ENCODE data around the gene SLC49A4. TPM values are rescaled to one million over a fixed set of nuclear protein-coding genes. Genes with fewer than 3 reads are reported as not detected.

The SLC49A4 gene
- total RNA-seq, 1 donor from 2014 or later = 18.0 TPM

DNA sequence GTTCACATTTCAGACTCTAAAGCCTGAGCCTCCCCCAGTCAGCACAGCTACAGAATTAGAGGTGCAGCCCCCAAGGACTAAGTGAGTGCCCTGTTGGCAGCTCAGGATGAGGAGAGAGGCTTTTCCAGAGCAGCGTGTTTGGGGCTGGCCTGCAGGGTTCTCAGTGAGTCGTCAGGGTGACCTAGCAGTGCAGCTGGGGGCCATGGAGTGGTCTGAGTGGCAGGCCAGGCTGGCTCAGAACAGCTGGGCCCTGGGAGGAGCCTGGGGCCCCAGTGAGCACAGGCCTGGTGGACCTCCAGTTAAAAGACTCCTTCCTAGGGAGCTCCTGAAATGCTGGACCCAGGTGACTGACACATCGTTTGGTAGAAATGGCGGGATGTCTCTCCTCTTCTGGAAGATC, 108.3 kb downstream of the SLC49A4 start:
- no peak for FAIRE-seq
- TF ChIP-seq EZH2 (IDR thresholded peaks at IDR 0.05; ENCODE audit: insufficient read depth, low read length) = no peak
- TF ChIP-seq, protein P1, sequence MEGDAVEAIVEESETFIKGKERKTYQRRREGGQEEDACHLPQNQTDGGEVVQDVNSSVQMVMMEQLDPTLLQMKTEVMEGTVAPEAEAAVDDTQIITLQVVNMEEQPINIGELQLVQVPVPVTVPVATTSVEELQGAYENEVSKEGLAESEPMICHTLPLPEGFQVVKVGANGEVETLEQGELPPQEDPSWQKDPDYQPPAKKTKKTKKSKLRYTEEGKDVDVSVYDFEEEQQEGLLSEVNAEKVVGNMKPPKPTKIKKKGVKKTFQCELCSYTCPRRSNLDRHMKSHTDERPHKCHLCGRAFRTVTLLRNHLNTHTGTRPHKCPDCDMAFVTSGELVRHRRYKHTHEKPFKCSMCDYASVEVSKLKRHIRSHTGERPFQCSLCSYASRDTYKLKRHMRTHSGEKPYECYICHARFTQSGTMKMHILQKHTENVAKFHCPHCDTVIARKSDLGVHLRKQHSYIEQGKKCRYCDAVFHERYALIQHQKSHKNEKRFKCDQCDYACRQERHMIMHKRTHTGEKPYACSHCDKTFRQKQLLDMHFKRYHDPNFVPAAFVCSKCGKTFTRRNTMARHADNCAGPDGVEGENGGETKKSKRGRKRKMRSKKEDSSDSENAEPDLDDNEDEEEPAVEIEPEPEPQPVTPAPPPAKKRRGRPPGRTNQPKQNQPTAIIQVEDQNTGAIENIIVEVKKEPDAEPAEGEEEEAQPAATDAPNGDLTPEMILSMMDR (IDR thresholded peaks at IDR 0.05; ENCODE audit: insufficient read depth, low read depth, low read length) = no peak
- Histone ChIP-seq H3K4me2 (ENCODE audit: low read length) (no peak overlapping the region), H3K9ac (ENCODE audit: low read length) (no peak overlapping the region), H4K20me1 (ENCODE audit: insufficient read depth, low read length) (no peaks in the 10 kb centered on the region), H3K36me3 (ENCODE audit: insufficient read depth, low read length) (no peaks in the 10 kb centered on the region), H3K27me3 (ENCODE audit: insufficient read depth, low read length) (peaks cover 11% of the 10 kb centered on the region), H3K4me3 (ENCODE audit: insufficient read depth, low read depth, low read length) (no peak overlapping the region), H3K27ac (ENCODE audit: low read depth, low read length) (no peak overlapping the region), H2AFZ (ENCODE audit: low read depth, low read length) (no peak overlapping the region), H3K9me3 (ENCODE audit: insufficient read depth, low read depth, low read length) (peaks cover 2% of the 10 kb centered on the region), H3K79me2 (ENCODE audit: insufficient read depth, low read length) (no peaks in the 10 kb centered on the region), H3K4me1 (ENCODE audit: insufficient read depth, low read length) (no peaks in the 10 kb centered on the region)
- Mint-ChIP-seq H3K4me3 (ENCODE audit: unreplicated experiment) (no peak overlapping the region), H3K27ac (ENCODE audit: unreplicated experiment) (no peak overlapping the region), H3K4me1 (ENCODE audit: low read depth, unreplicated experiment) (no peaks in the 10 kb centered on the region), H3K27me3 (ENCODE audit: low read depth, unreplicated experiment) (peaks cover 9% of the 10 kb centered on the region), H3K9me3 (ENCODE audit: unreplicated experiment) (no peaks in the 10 kb centered on the region), H3K36me3 (ENCODE audit: low read depth, unreplicated experiment) (no peaks in the 10 kb centered on the region)
- no peak for DNase-seq (ENCODE audit: low read depth)

DNA sequence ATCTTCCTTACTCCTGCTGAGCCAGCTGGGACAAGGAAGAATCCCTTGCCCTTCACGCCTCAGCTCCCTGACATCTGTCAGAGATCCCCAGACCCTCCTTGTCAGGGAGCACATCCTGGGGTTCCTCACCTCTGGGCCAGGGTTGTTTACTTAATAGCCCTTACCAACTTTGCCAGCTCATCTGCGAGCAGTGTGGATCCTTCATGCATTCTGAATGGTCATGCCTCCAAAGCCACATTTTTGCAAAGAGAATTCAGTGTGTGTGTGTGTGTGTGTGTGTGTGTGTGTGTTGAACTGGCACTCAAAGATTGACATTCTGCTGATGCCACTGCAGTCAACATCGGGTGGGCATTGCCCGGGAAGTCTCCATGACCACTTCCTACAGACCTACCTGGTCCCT, 112.6 kb downstream of the SLC49A4 start:
- TF ChIP-seq EZH2 (IDR thresholded peaks at IDR 0.05; ENCODE audit: insufficient read depth, low read length) = no peak
- TF ChIP-seq, protein P1 (IDR thresholded peaks at IDR 0.05; ENCODE audit: insufficient read depth, low read depth, low read length) = no peak
- Mint-ChIP-seq H3K4me1 (ENCODE audit: low read depth, unreplicated experiment) (no peaks in the 10 kb centered on the region), H3K9me3 (ENCODE audit: unreplicated experiment) (no peaks in the 10 kb centered on the region), H3K27ac (ENCODE audit: unreplicated experiment) (no peak overlapping the region), H3K36me3 (ENCODE audit: low read depth, unreplicated experiment) (no peaks in the 10 kb centered on the region), H3K4me3 (ENCODE audit: unreplicated experiment) (no peak overlapping the region), H3K27me3 (ENCODE audit: low read depth, unreplicated experiment) (peaks cover 7% of the 10 kb centered on the region)
- H3K4me1 ChIP-seq (ENCODE audit: insufficient read depth, low read length) = no peaks in the 10 kb centered on the region
- peaks cover 2% of the 10 kb centered on the region for H3K9me3 ChIP-seq (ENCODE audit: insufficient read depth, low read depth, low read length)
- no peak for DNase-seq (ENCODE audit: low read depth)
- H3K4me3 ChIP-seq (ENCODE audit: insufficient read depth, low read depth, low read length) = no peak overlapping the region
- no peaks in the 10 kb centered on the region for H4K20me1 ChIP-seq (ENCODE audit: insufficient read depth, low read length)
- no peaks in the 10 kb centered on the region for H3K36me3 ChIP-seq (ENCODE audit: insufficient read depth, low read length)
- no peak for FAIRE-seq
- peaks cover 2% of the 10 kb centered on the region for H3K27me3 ChIP-seq (ENCODE audit: insufficient read depth, low read length)
- H2AFZ ChIP-seq (ENCODE audit: low read depth, low read length) = no peak overlapping the region
- no peak overlapping the region for H3K9ac ChIP-seq (ENCODE audit: low read length)
- H3K4me2 ChIP-seq (ENCODE audit: low read length) = no peak overlapping the region
- H3K27ac ChIP-seq (ENCODE audit: low read depth, low read length) = no peak overlapping the region
- no peaks in the 10 kb centered on the region for H3K79me2 ChIP-seq (ENCODE audit: insufficient read depth, low read length)

DNA sequence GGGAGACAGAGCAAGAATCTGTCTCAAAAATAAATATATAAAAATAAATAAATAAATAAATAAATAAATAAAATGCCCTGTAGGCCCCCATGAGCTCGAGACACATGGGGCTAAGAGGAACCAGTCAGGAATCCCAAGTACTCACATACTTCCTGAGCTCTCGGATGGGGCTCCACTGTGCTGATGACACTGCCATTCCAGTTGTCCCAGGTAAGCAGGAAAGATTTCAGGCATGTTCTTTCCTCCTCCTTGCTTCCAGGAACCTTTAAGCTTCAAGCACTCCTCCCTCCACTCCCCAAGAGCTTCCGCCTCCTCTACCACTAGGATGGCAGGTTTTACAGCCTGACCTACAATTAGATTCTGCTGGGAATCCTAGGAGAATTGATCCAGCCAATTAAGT, 113.4 kb downstream of the SLC49A4 start:
- peaks cover 2% of the 10 kb centered on the region for H3K9me3 ChIP-seq (ENCODE audit: insufficient read depth, low read depth, low read length)
- no peaks in the 10 kb centered on the region for H4K20me1 ChIP-seq (ENCODE audit: insufficient read depth, low read length)
- H3K4me2 ChIP-seq (ENCODE audit: low read length) = no peak overlapping the region
- no peaks in the 10 kb centered on the region for H3K36me3 Mint-ChIP-seq (ENCODE audit: low read depth, unreplicated experiment)
- no peak overlapping the region for H3K27ac Mint-ChIP-seq (ENCODE audit: unreplicated experiment)
- peaks cover 7% of the 10 kb centered on the region for H3K27me3 Mint-ChIP-seq (ENCODE audit: low read depth, unreplicated experiment)
- no peaks in the 10 kb centered on the region for H3K4me1 Mint-ChIP-seq (ENCODE audit: low read depth, unreplicated experiment)
- H3K4me3 ChIP-seq (ENCODE audit: insufficient read depth, low read depth, low read length) = no peak overlapping the region
- no peaks in the 10 kb centered on the region for H3K9me3 Mint-ChIP-seq (ENCODE audit: unreplicated experiment)
- H3K27me3 ChIP-seq (ENCODE audit: insufficient read depth, low read length) = peaks cover 2% of the 10 kb centered on the region
- H3K27ac ChIP-seq (ENCODE audit: low read depth, low read length) = no peak overlapping the region
- H3K4me1 ChIP-seq (ENCODE audit: insufficient read depth, low read length) = no peaks in the 10 kb centered on the region
- no peak for FAIRE-seq
- H3K9ac ChIP-seq (ENCODE audit: low read length) = no peak overlapping the region
- H2AFZ ChIP-seq (ENCODE audit: low read depth, low read length) = no peak overlapping the region
- H3K79me2 ChIP-seq (ENCODE audit: insufficient read depth, low read length) = no peaks in the 10 kb centered on the region
- TF ChIP-seq, protein P1 (IDR thresholded peaks at IDR 0.05; ENCODE audit: insufficient read depth, low read depth, low read length) = no peak
- TF ChIP-seq EZH2 (IDR thresholded peaks at IDR 0.05; ENCODE audit: insufficient read depth, low read length) = no peak
- no peak for DNase-seq (ENCODE audit: low read depth)
- H3K4me3 Mint-ChIP-seq (ENCODE audit: unreplicated experiment) = no peak overlapping the region
- H3K36me3 ChIP-seq (ENCODE audit: insufficient read depth, low read length) = no peaks in the 10 kb centered on the region
